H1 (cell line): ENCODE measurements around the gene MEF2D. TPM values are rescaled to one million over a fixed set of nuclear protein-coding genes. Genes with fewer than 3 reads are reported as not detected.
A peak's percentile ranks its signal among the peaks of the same experiment; 100 is the strongest.

ENCODE experiments used
- CTCF ChIA-PET: fragments of 300-600 bp; sonication (Branson Sonifier 250); formaldehyde crosslinking; loops from one replicate; lab custom pipeline; 2021; ENCODE audit not compliant: partially characterized antibody; lab: Charles Lee
- POLR2A ChIA-PET: fragments of 300-600 bp; sonication (Branson Sonifier 250); formaldehyde crosslinking; loops from one replicate; lab custom pipeline; 2021; ENCODE audit warnings: inconsistent platforms; ENCODE audit not compliant: partially characterized antibody; lab: Charles Lee
- DNase-seq, 2 experiments: peaks; one replicate each; pipeline versions ENCODE4 v3.0.0 to v3.0.0-alpha.2; 2010 to 2022; ENCODE audit warnings: low spot score in 2 of 2, low read depth in 1 of 2, mixed read lengths in 1 of 2
- FAIRE-seq: peaks from 2 replicates; lab custom pipeline; 2011; peaks lifted over from hg19 to GRCh38; lab: Jason Lieb, UNC
- H2AFZ ChIP-seq: 2 replicates; pipeline ENCODE4 v1.8.1; 2012; ENCODE audit warnings: low read length, inconsistent platforms
- H2AK5ac ChIP-seq: 2 replicates; pipeline ENCODE4 v1.6.1; 2013; ENCODE audit warnings: low read depth, low read length
- H2BK120ac ChIP-seq: replicated peaks from 2 replicates; pipeline ENCODE3; 2013; ENCODE audit warnings: low read depth, low read length, inconsistent platforms
- H2BK12ac ChIP-seq: 2 replicates; pipeline ENCODE4 v1.6.1; 2013; ENCODE audit warnings: low read depth, low read length
- H2BK15ac ChIP-seq: 2 replicates; pipeline ENCODE4 v1.6.1; 2013; ENCODE audit warnings: low read length
- H2BK20ac ChIP-seq: 2 replicates; pipeline ENCODE4 v1.6.1; 2013; ENCODE audit warnings: low read length
- H2BK5ac ChIP-seq: 2 replicates; pipeline ENCODE4 v1.6.1; 2013; ENCODE audit warnings: low read depth, low read length
- H3K14ac ChIP-seq: 2 replicates; pipeline ENCODE4 v1.6.1; 2013; ENCODE audit warnings: inconsistent platforms; ENCODE audit not compliant: insufficient read length
- H3K18ac ChIP-seq: 2 replicates; pipeline ENCODE4 v1.6.1; 2013; ENCODE audit warnings: low read length; ENCODE audit errors: extremely low read depth
- H3K23ac ChIP-seq: 2 replicates; pipeline ENCODE4 v1.6.1; 2013; ENCODE audit warnings: inconsistent platforms; ENCODE audit not compliant: insufficient read length
- H3K23me2 ChIP-seq: 2 replicates; pipeline ENCODE4 v1.6.1; 2013; ENCODE audit warnings: low read depth, low read length
- H3K27ac ChIP-seq: 2 replicates; pipeline ENCODE4 v1.6.1; 2011; ENCODE audit warnings: low read depth, low read length, inconsistent platforms
- H3K27me3 ChIP-seq, 4 experiments: replicated peaks in 1 of 4; 1 replicate in 1 of 4; 2 replicates in 3 of 4; pipeline versions ENCODE4 v1.6.1 to v1.8.1; 2011 to 2013; ENCODE audit warnings: low read length in 3 of 4, mild to moderate bottlenecking in 3 of 4, inconsistent platforms in 2 of 4, mixed read lengths in 2 of 4, moderate library complexity in 1 of 4; ENCODE audit not compliant: control insufficient read depth in 3 of 4, insufficient read depth in 3 of 4; ENCODE audit errors: extremely low read depth in 1 of 4
- H3K36me3 ChIP-seq, 4 experiments: 2 replicates each; pipeline versions ENCODE4 v1.6.1 to v1.8.1; 2011 to 2013; ENCODE audit warnings: mild to moderate bottlenecking in 4 of 4, low read length in 3 of 4, moderate library complexity in 2 of 4, control low read depth in 1 of 4, inconsistent platforms in 1 of 4; ENCODE audit not compliant: insufficient read depth in 4 of 4, control insufficient read depth in 2 of 4
- H3K4ac ChIP-seq: replicated peaks from 2 replicates; pipeline ENCODE3; 2013; ENCODE audit warnings: low read length, low read depth, mixed read lengths, inconsistent platforms; ENCODE audit not compliant: insufficient read length
- H3K4me1 ChIP-seq, 4 experiments: replicated peaks in 1 of 4; 1 replicate in 1 of 4; 2 replicates in 3 of 4; pipeline versions ENCODE4 v1.6.1 to v1.8.1; 2011 to 2013; ENCODE audit warnings: low read length in 3 of 4, inconsistent platforms in 2 of 4, mixed read lengths in 1 of 4; ENCODE audit not compliant: insufficient read depth in 4 of 4, control insufficient read depth in 3 of 4
- H3K4me2 ChIP-seq, 2 experiments: 2 replicates each; pipeline versions ENCODE4 v1.6.1 to v1.8.1; 2011 to 2013; ENCODE audit warnings: low read depth in 2 of 2, low read length in 2 of 2, control low read depth in 1 of 2, inconsistent platforms in 1 of 2, mild to moderate bottlenecking in 1 of 2; ENCODE audit not compliant: insufficient read depth in 1 of 2
- H3K4me3 ChIP-seq, 4 experiments: fragments of 200-600, 300-600 bp in 1 of 4; sonication (generic), shearing (Covaris generic), sonication (Bioruptor Twin) in 1 of 4; 2 replicates each; pipeline versions ENCODE4 v1.5.1 to v1.8.1; 2011 to 2016; ENCODE audit warnings: low read length in 4 of 4, low read depth in 3 of 4, control low read depth in 2 of 4, inconsistent platforms in 2 of 4, mild to moderate bottlenecking in 2 of 4, mixed read lengths in 1 of 4, moderate library complexity in 1 of 4; ENCODE audit not compliant: insufficient read depth in 2 of 4; ENCODE audit errors: extremely low read depth in 1 of 4
- H3K56ac ChIP-seq: replicated peaks from 2 replicates; pipeline ENCODE3; 2013; ENCODE audit warnings: low read depth, mild to moderate bottlenecking, mixed read lengths, low read length, inconsistent platforms; ENCODE audit not compliant: insufficient read length
- H3K79me1 ChIP-seq: 2 replicates; pipeline ENCODE4 v1.6.1; 2013; ENCODE audit warnings: low read depth, low read length, control low read depth
- H3K79me2 ChIP-seq, 2 experiments: 2 replicates each; pipeline versions ENCODE4 v1.6.1 to v1.8.1; 2012 to 2013; ENCODE audit warnings: low read length in 2 of 2, mild to moderate bottlenecking in 2 of 2, inconsistent platforms in 1 of 2; ENCODE audit not compliant: insufficient read depth in 2 of 2, control insufficient read depth in 1 of 2
- H3K9ac ChIP-seq, 4 experiments: replicated peaks in 1 of 4; 1 replicate in 1 of 4; 2 replicates in 3 of 4; pipeline versions ENCODE4 v1.6.1 to v1.8.1; 2011 to 2013; ENCODE audit warnings: low read depth in 3 of 4, low read length in 3 of 4, control low read depth in 2 of 4, mild to moderate bottlenecking in 2 of 4, moderate library complexity in 2 of 4, inconsistent platforms in 1 of 4; ENCODE audit errors: extremely low read depth in 1 of 4
- H3K9me3 ChIP-seq, 2 experiments: 2 replicates each; pipeline versions ENCODE4 v1.6.1 to v1.8.1; 2012 to 2013; ENCODE audit warnings: mild to moderate bottlenecking in 2 of 2, moderate library complexity in 2 of 2, control low read depth in 1 of 2, inconsistent platforms in 1 of 2, low read depth in 1 of 2, low read length in 1 of 2, mixed read lengths in 1 of 2; ENCODE audit not compliant: insufficient read depth in 2 of 2
- H4K20me1 ChIP-seq, 2 experiments: replicated peaks in 1 of 2; 2 replicates each; pipeline versions ENCODE3 to v1.8.1; 2011 to 2013; ENCODE audit warnings: inconsistent platforms in 2 of 2, low read length in 2 of 2, mild to moderate bottlenecking in 1 of 2; ENCODE audit not compliant: insufficient read depth in 2 of 2, control insufficient read depth in 1 of 2
- H4K5ac ChIP-seq: 2 replicates; pipeline ENCODE4 v1.6.1; 2013; ENCODE audit warnings: low read length, low read depth, mixed read lengths, inconsistent platforms; ENCODE audit not compliant: insufficient read length
- H4K8ac ChIP-seq: 2 replicates; pipeline ENCODE4 v1.8.0; 2013; ENCODE audit warnings: mild to moderate bottlenecking, moderate library complexity, low read length, inconsistent platforms; ENCODE audit not compliant: insufficient read depth; ENCODE audit errors: extremely low read depth
- H4K91ac ChIP-seq: replicated peaks from 2 replicates; pipeline ENCODE3; 2013; ENCODE audit warnings: low read length, mixed read lengths, inconsistent platforms; ENCODE audit not compliant: insufficient read length
- BACH1 ChIP-seq: IDR thresholded peaks from 2 replicates; pipeline ENCODE4 v1.6.1; 2012; ENCODE audit warnings: low read length, improper control_type of control experiment
- CBX5 ChIP-seq: fragments of 300-800, 300-1000 bp; sonication (generic); IDR thresholded peaks from 2 replicates; pipeline ENCODE4 v1.7.1; 2016; ENCODE audit warnings: antibody characterized with exemption, low read length, low read depth
- EGR1 ChIP-seq: IDR thresholded peaks from 2 replicates; pipeline ENCODE4 v1.6.1; 2011; ENCODE audit warnings: low read depth, low read length, borderline replicate concordance
- EZH2 ChIP-seq: fragments of 200-600 bp; sonication (generic); IDR thresholded peaks from 2 replicates; pipeline ENCODE4 v1.7.1; 2012; ENCODE audit warnings: low read depth, mild to moderate bottlenecking, moderate library complexity, low read length, inconsistent platforms; ENCODE audit not compliant: severe bottlenecking
- FOSL1 ChIP-seq: IDR thresholded peaks from 2 replicates; pipeline ENCODE4 v1.6.1; 2011; ENCODE audit warnings: mild to moderate bottlenecking, low read depth, low read length, moderate library complexity; ENCODE audit not compliant: insufficient read depth
- GTF2F1 ChIP-seq: IDR thresholded peaks from 2 replicates; pipeline ENCODE4 v1.6.1; 2012; ENCODE audit warnings: low read depth, low read length, improper control_type of control experiment, borderline replicate concordance
- HDAC2 ChIP-seq, 2 experiments: fragments of 300-600 bp in 1 of 2; sonication (generic) in 1 of 2; IDR thresholded peaks; 2 replicates each; pipeline ENCODE4 v1.6.1; 2011 to 2012; ENCODE audit warnings: low read depth in 2 of 2, low read length in 2 of 2, mild to moderate bottlenecking in 2 of 2, moderate library complexity in 2 of 2, borderline replicate concordance in 1 of 2, inconsistent platforms in 1 of 2
- KDM4A ChIP-seq: IDR thresholded peaks from one replicate; pipeline ENCODE4 v1.7.1; 2012; ENCODE audit warnings: low read depth, mild to moderate bottlenecking, moderate library complexity, low read length, inconsistent platforms; ENCODE audit not compliant: severe bottlenecking
- MAFK ChIP-seq: IDR thresholded peaks from 2 replicates; pipeline ENCODE4 v1.6.1; 2012; ENCODE audit warnings: low read depth, mild to moderate bottlenecking, improper control_type of control experiment, low read length
- MAX ChIP-seq: IDR thresholded peaks from 2 replicates; pipeline ENCODE4 v1.6.1; 2012; ENCODE audit warnings: inconsistent platforms
- SAP30 ChIP-seq: fragments of 300-600 bp; sonication (generic); IDR thresholded peaks from 2 replicates; pipeline ENCODE4 v1.7.1; 2012; ENCODE audit warnings: low read length, moderate library complexity, mild to moderate bottlenecking, inconsistent platforms; ENCODE audit not compliant: insufficient read depth, insufficient replicate concordance
- SP2 ChIP-seq: IDR thresholded peaks from 2 replicates; pipeline ENCODE4 v1.6.1; 2012; ENCODE audit warnings: mild to moderate bottlenecking, low read length, inconsistent platforms
- SRF ChIP-seq: IDR thresholded peaks from 2 replicates; pipeline ENCODE4 v1.6.1; 2011; ENCODE audit warnings: mild to moderate bottlenecking, low read depth, low read length, moderate library complexity
- TBP ChIP-seq: IDR thresholded peaks from 2 replicates; pipeline ENCODE4 v1.6.1; 2011; ENCODE audit warnings: low read depth, low read length, improper control_type of control experiment
- WGBS, 2 experiments: shearing (Covaris generic) in 1 of 2; methylation state at CpG; one replicate each; pipeline versions ENCODE4 v1.1.6 to v1.1.7; 2013 to 2015; ENCODE audit warnings: low lambda C conversion rate in 2 of 2, mixed read lengths in 2 of 2, inconsistent platforms in 1 of 2, low coverage in 1 of 2, missing lambda C conversion rate in 1 of 2; ENCODE audit not compliant: insufficient replicate concordance in 2 of 2, insufficient coverage in 1 of 2, insufficient read length in 1 of 2; ENCODE audit errors: extremely low coverage in 1 of 2, missing lambda C conversion rate in 1 of 2; 5-methylcytosine and 5-hydroxymethylcytosine counted together
- polyA plus RNA-seq, 7 experiments: library from polyadenylated mRNA; depleted of rRNA in 3 of 7; stranded (reverse) in 5 of 7; unstranded in 2 of 7; fragments of >200 nt in 5 of 7; fragments of 200-250 nt in 2 of 7; gene quantifications; 1 replicate in 5 of 7; 2 replicates in 1 of 7; 4 replicates in 1 of 7; pipeline versions ENCODE4 v1.2.1 to v1.2.3, GENCODE V29; 2011 to 2013; ENCODE audit warnings: missing spikeins in 2 of 7, mixed read lengths in 2 of 7
- total RNA-seq: library from RNA; stranded (reverse); fragmentation: NEBNext Ultra II Directional; extraction: Animal tissue kit (Norgen Biotek cat#: 25700); gene quantifications from 2 replicates; pipeline ENCODE4 v1.2.1, GENCODE V29; 2021

Gene MEF2D
- total and polyA plus RNA-seq, 2 of the 8 experiments (the other 6 are each of a cell fraction or from before 2014, with no cell fraction given) = 17.3 to 20.3 TPM

DNA sequence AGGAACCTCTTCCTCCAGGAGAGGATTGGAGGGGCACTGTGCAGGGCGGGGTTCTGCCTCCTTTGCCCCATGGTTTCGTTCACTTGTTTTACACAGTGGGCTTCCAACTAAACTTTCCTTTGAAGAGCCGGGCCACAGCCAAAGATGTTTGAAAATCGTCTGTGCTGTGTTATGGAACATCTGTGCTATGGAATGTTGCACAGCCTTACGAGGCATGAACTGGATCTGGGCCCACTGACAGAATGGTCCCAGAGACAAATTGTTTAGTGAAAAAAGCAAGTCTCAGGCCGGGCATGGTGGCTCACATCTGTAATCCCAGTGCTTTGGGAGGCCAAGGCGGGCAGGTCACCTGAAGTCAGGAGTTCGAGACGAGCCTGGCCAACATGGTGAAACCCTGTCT lies 12.6 kb upstream of the MEF2D start:
- H3K56ac ChIP-seq = no peak overlapping the region
- H2BK120ac ChIP-seq = no peak overlapping the region
- no peak overlapping the region for H3K23ac ChIP-seq
- H4K5ac ChIP-seq = no peak overlapping the region
- H3K27me3 ChIP-seq = no peaks in the 10 kb centered on the region
- DNase-seq = no peak
- no peak overlapping the region for H4K91ac ChIP-seq
- H3K27ac ChIP-seq = no peak overlapping the region
- no peaks in the 10 kb centered on the region for H3K79me2 ChIP-seq
- ChIA-PET CTCF (interaction anchor here (0.7 to 1.3 kb wide), 4 partner anchors 12 to 41 kb away, joined by 3 read pairs; no protein-coding TSS in a partner anchor), POLR2A (no interaction called here)
- H2BK12ac ChIP-seq = no peak overlapping the region
- H3K36me3 ChIP-seq = no peaks in the 10 kb centered on the region
- no peak overlapping the region for H2BK5ac ChIP-seq
- 85% methylated on average over 9 of the region's 9 CpGs; no CpG with 5 or more reads in 1 of the 2 experiments for WGBS, 2 experiments
- H3K4ac ChIP-seq = no peak overlapping the region
- 0 out of 2 replicates have a peak overlapping the region, but pooled peaks have one; percentile 16 for H2BK15ac ChIP-seq
- H4K20me1 ChIP-seq = no peaks in the 10 kb centered on the region
- peaks cover 0 to 7% (median under 1%) of the 10 kb centered on the region in 4 experiments; a peak in 1 of 7 replicates for H3K4me1 ChIP-seq
- H2BK20ac ChIP-seq = no peak overlapping the region
- FAIRE-seq = no peak
- no peak overlapping the region for H2AK5ac ChIP-seq
- no peak overlapping the region for H2AFZ ChIP-seq
- no peaks in the 10 kb centered on the region for H3K79me1 ChIP-seq
- no peaks in the 10 kb centered on the region for H3K9me3 ChIP-seq
- no peak overlapping the region for H3K4me3 ChIP-seq
- H3K14ac ChIP-seq = no peak overlapping the region
- no peak overlapping the region for H3K18ac ChIP-seq
- H3K23me2 ChIP-seq = no peaks in the 10 kb centered on the region
- no peak overlapping the region for H3K4me2 ChIP-seq
- no peak overlapping the region for H3K9ac ChIP-seq
- H4K8ac ChIP-seq = no peak overlapping the region
- TF ChIP-seq MAX (no peak), SAP30 (no peak), EZH2 (no peak), KDM4A (no peak), TBP (no peak), SRF (no peak), GTF2F1 (no peak), MAFK (no peak), EGR1 (no peak), BACH1 (no peak), SP2 (no peak), CBX5 (no peak), HDAC2 (IDR thresholded peaks at IDR 0.05; ENCODE audit: borderline replicate concordance in 1 of 2, low read depth in 2 of 2, low read length in 2 of 2) (no peak), FOSL1 (no peak)
